Right kidney (tissue), 1 donor: ENCODE results near the gene CATSPER3.

ENCODE experiments used
- DNase-seq: peaks from one replicate; pipeline ENCODE4 v3.0.0-alpha.2; 2016

The CATSPER3 gene

DNA sequence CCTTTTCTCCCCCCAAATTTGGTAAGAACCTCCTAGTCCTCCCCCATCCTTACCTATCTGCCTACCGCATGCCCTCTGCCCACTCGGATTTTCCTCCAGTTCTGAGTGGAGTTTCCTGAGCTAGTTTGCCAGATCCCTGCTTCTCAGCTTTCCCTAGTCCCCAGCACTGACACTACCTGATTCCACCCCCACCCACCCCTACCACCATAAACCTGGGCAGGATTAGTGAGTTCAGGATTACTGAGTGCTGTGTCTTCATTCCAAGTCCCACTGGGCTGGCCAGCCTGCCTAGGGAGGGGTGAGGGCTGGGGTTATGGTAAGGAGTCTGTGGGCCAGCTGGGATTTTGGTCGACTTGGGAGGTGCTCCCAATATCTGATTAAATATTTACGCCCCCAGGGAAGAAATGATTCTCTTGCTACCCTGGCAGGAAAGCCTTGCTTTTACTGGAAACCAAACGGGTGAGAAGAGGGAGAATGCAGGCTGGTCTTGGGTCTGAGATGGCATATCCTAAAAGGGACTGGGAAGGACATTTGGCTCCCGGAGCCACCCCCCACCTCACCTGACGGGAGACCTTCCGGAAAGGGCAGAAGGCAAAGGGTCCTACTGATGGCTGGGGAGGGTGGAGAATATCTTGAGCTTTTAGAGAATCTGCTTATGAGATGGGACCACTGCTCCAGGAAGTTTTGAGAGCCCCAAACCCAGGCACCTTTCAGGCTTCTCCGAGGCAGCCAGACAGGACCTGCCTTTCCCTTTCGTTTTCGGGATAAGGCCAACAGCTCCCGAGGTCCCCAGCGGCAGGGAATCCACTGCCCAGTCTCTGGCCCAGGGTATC lies 62.6 kb downstream of the CATSPER3 start:
- DNase-seq, result no peak

DNA sequence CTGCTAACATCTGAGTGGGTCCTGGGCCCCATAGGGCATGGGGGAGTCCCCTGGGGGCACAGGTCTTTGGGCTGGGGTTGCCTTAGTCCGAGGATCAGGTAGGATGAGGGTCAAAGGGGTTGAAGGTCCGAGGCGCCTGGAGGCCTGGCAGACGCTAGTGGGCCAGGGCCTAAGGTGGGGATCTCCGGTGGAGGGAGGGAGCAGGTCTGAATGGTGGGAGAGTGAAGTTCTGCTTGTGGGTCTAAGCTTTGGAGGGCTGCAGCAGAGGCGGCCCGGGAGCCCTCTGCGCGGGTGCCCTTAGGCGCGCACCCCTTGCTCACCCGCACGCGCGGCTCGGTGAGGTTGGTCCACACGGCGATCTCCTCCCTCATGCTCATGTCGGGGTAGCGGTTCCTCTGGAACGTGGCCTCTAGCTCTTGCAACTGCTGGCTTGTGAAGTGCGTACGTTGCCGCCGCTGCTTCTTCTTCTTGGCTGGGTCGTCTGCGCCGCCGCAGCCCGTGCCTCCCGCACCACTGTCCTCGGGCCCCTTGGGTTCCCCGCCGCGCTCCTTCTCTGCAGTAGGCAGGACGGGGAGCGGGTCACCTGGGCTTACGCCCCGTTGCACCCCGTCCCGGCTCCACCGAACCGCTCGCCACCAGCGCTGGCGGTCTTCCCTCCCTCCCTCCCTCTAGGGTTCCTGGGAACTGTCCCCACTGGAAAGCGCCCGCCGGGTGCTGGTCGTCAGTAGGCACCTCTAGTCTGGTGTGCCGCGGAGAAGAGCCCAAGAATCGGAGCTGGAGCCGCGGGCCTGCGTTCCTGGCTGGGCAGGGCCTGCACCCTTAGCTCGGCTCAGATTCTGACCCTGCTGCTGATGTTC lies 63.5 kb downstream of the CATSPER3 start:
- peak; percentile 73 for DNase-seq

DNA sequence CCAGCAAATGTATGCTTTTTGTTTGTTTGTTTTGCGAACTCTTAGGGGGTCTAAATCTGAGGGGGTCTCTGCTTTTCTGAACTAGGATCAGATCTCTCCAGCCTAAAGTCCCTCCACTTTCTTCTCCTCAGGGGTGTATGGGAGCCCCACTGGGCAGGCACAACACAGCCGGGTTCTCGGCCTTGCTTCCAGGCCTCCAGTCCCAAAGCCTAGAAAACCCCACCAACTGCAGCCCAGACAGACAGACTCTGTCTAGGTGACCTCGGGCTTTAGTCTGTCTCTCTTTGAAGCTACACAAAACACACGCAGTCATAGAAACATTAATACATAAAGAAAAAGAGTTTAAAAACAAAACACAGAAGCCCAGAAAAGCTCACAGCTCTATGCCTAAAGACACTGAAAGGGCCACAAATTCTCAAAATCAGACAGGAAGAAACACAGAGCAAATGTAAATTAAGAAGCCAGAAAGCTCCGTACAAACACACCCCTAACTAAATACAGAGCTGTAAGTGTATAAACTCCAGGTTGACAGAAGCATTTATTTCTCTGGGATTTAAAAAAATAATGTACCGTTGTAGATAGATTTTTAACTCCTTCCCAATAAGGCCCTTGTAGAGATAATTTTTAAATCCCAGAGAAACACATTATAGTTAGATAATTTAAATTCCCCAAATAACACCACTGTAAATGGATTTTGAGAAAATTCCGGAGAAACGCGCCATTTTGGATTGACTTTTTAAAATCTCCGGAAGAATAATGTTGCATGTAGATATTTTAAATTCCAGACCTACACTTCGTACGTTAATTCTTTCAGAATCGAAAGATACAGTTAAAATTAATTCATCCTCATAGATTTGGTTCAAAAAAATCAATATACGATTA lies 64.3 kb downstream of the CATSPER3 start:
- peak; percentile 60 for DNase-seq

DNA sequence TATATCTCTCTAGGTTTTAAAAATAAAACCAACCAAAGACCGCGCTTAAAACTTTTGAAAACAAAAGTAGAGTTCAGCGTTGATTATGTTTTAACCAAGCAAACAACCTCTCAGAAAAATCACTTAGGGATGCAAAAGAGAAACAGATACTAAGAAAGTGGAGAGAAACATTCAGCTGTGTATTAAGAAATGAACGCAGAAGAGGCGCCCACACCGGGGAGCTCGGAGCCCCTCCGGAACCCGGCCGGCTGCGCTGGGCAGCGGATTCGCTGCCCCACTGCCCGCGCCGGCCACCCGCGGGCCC lies 64.9 kb downstream of the CATSPER3 start:
- no peak for DNase-seq

DNA sequence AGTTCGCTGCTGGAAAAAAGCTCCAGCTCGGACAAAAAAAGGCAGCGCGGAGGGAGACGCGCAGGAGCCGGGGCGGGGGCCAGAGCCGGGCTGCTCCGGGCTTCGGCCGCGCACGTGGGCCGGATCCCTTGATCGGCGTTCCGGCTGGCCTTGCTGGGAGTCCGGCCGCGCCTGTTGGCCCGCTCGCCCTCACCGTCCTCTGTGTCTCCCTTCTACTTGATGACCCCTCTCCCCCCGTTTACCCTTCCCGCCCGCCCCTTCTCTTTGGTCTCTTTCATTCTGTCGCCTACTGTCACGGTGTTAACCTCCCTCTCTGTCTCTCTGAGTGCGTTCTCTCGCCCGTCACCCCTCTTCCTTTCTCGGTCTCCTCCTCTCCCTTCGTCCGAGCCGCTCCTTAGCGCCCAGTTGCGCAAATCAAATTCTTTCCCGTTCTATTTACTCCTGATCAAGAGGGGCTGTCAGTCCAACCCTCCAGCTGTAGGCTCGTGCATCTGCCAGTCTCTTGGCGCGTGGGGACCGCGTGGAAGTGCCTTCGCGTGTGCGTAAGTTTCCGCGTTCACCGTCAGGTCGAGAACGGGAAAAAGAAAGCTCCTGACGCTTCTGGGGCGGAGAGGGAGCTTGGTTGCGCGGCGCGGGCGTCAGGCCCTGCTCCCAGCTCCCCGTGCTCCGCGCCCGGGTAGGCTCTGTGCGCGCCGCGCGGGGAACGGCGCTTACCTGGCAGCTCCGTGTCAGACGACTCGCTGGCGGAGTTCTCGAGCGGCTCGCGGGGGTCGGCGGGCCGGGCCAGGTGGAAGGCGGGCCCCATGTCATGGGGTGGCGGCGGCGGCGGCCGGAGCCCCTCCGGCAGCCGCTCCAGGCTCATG lies 65.5 kb downstream of the CATSPER3 start:
- DNase-seq, result peak; percentile 81

DNA sequence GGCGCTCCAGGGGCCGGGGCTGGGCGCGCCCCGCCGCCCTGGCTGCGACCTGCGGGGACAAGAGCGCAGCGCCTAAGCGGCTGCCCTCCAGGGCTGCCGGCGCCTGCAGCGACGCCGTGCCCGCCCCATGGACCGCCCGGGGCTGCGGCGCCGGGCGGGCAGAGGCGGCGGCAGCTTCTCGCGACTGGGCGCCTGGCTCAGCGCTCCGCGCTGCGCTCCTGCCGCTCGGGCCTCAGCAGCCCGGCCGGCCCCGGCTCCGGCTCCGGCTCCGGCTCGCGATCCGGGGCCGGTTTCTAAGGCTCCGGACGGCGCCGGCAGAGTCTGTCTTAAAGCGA lies 66.2 kb downstream of the CATSPER3 start, which contains the start of gene PITX1:
PITX1 (minus strand) TSS at position 328 of the 335 bp plus-strand sequence. CDS start 347 bp downstream, outside the sequence.
- DNase-seq, result no peak

DNA sequence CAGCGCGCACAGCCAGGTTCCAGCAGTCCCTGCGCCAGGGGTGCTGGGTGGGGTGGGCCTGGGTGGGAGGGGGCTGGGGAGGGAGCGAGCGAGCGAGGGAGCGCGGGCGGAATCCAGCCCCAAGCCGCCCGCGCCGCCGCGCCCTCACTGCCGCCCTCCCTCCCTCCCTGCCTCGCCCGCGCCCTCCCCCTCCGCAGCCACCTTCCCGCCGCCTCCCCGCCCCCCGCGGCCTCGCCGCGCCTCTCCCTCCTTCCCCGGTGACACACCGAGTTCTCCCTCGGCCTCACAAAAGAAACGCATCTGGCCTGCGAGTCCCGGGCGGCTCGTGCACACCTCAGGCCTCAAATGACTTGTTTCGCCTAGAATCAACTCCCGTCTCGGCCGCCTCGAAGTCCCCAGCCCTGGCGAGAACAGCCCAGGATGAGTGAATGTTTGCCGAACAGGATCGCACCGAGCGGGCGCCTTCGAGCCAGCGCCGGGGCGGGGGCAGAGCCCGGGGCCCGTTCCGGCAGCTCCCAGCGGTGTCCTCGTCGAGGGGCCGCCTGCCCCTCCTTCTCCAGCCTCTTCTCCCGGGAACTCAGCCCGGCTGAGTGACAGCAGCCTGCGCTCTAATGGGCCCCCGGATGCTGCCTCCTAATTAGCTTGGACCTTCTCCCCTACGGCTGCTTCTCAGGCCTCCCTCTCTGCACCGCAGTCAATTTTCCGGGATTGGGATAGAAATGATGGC lies 66.7 kb downstream of the CATSPER3 start:
- DNase-seq, result peak; percentile 73

DNA sequence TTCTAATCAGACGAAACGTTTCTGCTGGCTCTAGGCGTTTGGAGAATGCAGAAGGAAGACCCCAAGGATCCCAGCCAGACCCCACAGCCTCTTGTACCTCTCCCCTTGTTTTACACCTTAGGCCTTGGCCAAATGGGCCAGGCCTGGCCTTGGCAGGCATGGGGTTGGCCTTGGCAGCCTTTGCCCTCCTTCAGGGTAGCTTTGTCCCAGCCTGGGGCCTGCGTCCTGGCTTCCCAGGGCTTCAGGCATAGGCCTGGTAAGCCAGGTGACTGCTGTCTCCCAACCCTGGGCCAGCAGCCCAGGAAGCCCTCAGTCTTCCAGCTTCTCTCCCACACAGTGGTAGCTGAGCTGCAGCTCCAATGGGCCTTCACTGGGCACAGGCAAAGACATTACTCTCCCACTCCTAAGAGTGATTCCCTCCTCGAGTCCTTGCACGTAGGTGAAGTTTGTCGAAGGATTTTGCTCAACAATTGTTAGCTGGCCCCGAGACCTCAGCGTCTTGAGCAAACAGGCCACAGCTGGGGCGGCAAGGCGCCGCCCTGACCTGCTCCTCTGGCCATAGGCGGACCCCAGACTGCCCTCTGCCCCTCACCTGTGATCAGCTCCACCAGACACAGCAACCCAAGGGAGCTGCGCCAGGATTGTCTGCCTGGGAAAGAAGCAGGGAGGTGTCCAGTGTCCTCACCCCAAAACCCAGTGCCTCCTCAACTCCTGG lies 67.4 kb downstream of the CATSPER3 start:
- no peak for DNase-seq

DNA sequence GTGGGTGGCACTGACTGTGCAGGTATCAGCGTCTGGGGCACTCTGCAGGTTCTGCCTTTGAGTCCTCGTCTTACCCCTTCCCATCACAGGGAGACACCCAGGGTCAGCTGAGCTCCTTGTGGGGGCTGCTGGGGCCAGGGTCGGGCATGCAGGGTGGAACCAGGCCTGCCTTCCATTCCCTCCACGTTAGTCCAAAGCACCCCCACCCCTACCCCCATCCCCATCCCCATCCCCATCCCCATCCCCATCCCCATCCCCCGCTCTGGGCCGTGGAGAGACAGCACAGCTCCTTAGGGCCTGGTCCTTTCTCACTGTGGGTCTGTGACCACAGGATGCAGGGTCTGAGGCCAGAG lies 67.9 kb downstream of the CATSPER3 start:
- no peak for DNase-seq

DNA sequence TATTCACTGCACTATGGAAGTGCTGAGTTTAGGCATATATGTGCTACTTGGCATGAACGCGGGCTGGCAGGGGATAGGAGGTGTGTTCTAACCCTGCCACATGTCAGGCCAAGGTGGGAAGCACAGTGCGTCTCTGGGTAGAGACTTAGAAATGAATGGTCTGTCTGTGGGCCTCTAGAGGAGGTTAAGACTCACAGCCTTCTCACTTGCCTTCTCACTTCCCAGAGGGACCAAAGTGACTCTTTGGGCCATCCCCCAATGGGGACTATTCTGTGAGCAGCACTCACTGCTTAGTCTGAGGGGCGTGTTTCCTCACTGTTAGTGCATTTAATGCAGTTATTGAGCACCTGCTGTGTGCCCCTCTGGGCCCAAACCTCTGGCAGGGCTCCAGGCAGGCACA lies 68.7 kb downstream of the CATSPER3 start:
- no peak for DNase-seq

DNA sequence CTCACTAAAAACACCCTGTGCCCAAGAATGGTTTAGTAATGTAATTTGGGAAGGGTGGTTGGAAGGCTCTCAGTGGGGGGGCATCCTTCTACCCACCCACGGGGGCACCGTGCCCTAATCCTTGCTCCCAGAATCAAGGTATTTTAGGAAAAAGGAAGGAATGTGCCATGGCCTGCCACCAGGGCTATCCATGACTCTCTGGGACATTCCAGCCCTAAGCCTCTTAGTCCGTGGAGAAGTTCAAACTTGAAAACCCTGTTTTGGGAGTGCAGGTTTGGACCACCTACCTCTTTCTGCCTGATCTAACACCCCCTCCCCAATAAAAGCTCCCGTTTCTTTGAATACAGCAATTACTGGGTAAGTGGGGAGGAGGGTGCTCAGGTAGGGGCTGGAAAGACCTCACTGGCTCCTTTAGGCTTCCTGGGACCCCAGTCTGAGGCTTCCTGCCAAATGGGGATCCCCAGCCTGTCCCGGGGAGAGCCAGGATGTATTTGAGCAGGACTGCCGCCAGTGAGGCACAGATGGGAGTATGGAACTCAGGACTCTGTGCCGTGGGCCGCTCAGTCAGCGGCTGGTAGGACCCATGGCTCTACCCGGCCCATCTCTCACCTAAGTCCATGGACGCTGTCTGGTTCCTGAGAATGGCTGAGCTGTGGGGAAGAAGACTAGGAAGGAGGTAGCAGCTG lies 70.0 kb downstream of the CATSPER3 start:
- no peak for DNase-seq

DNA sequence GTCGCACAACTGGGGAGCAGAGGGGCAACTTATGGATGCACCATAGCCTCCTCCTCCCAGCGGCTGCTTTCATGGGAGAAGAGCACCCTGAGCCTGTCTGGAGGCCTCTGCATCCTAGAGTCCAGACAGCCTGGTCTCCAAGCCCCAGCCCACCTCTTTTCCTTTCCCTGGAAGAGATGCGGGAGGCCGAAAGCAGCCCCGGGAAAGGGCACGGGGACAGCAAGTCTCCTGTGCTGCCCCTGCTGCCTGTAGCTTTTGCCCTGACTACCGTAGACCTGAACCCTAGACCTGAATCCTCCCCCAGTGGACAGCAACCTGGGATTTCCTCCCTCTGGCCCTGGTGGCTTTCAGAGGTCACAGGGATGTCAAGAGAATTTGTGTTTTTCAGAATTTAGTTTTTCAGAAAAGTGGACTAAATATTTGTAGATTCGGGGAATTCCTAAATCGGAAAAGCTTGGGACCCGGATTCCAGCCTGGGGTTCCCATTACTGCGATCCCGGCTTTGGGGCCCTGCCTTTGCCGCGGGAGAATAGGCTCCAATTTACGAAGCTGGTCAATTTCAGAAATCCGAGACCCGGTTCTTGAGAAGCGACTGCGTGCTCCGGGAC lies 70.6 kb downstream of the CATSPER3 start:
- DNase-seq, result peak; percentile 52

DNA sequence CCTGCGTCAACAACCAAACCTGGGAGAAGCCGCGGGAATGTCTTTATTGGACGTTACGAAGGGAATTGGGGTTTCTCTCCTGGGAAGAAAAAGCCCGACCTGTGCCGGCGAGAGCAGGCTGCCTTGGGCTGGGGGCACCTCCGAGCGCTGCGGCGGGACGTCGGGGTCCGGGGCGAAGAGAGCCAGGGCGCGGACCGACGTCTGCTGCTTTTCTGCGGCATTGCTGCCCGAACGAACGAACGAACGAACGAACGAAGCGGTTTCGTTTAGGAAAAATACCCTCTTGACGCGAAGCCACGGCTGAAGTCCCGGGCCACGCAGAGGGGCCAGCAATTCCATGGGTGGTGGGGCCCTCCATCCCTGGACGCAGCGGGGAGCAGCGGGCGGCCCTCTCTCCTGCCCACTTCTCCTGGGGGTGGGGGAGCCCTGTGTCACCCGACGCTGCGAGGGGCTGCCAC lies 71.1 kb downstream of the CATSPER3 start:
- DNase-seq, result peak; percentile 62

DNA sequence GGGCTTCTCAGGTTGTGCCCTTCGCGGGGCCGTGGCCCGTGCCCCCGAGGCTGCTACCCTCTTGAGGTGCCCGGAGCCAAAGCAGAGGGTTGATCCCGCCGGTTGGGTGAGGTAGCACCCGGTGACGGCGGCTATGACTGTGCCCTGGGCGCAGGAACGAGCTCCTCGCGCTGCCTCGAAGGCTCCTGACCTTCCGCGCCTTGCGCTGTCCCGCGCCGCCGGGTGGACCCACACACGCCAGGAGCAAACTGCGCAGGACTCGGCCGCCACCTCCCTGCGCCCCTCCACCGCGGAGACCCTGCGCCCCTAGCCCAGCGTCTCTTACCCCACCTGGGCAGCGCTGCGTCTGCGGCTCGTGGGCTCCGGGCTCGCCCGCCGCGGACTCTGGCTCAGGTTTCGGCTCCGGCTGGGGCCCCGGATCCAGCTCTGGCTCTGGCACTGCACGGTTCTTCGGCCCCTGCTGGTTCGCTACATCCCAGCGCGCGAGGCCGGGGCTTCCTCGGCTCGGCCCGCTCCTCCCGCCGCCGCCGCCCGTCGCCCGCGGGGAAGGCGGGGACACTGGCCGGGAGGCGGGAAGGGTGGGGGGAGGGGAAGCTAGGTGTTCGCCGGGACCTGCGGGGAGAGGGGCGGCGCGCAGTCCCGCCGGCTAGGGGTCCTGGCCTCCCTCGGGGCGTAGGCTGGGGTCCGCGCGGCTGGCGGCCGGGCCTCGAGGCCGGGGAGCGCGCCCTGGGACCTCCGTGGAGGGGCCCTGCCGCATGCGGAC lies 71.7 kb downstream of the CATSPER3 start:
- peak; percentile 68 for DNase-seq

DNA sequence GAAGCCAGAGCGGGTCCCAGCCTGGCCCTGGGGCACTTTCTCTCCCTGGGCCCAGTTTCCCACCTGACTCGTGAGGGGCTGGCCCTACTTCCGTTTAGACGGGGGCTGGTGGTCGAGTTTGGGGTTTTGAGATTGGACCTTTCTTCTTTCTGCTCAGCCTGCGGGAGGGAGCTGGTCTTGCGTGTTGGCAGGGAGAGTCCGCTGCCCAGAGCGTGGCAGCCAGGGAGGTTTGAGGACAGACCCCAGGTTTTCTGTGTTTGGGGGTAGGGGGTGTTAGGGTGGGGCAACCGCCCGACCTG lies 72.3 kb downstream of the CATSPER3 start:
- no peak for DNase-seq

DNA sequence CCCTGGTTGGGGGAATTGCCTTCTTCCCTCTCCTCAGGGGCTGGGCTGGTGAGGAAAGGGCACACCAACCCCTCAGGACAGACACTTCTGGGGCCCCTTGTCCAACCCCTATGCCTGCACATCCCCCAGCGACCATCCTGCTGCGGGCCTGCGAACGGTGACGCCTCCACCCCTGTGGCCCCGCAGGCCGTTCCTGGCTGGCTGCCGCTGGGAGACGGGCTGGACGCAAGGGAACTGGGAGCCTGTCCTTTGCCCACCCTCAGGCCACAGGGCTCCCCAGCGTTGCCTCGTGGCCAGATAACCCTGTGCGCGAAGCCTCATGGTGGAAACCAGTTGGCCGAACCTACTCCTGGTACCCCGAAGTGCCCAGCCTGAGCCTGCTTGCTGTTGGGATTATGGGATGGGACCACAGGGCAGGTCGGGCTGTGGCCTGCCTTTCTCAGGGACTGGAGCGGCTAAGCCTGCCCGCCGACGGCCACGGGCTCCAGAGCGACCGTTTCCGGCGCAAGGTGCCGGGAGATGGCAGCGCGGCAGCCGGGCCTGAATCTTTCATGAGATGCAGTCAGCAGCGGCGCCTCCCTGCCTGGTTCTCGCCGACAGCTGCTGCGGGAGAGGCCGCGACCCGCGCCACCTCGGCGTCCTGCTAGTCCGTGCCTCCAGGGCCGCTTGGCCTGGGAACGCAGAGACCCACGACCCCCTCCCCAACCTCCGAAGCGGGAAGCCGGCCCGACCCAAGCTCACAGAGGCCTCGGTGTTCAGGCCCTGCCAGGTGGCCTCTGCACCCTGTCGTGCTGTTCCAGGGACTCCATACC lies 72.8 kb downstream of the CATSPER3 start:
- DNase-seq, result peak; percentile 67

DNA sequence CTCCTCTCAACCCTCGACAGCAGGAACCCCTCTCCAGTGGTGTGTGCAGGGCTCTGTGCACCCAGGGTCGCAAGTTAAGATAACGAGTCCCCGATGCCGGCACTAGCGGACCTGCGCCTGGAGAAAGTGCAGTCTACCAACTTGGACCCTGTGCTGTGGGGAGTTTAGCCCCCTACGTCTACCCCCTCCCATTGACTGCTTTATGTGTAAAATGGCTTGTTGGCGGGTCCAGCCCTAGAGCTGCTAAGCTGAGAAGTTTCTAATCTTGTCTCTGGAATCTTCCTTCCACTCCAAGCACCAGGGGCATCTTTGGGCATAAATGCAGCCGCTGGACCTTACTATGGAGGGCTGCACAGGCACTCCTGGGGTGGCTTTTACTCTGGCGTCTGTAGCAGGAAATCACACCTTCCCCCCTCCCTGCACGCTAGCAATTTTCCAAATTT lies 73.5 kb downstream of the CATSPER3 start:
- DNase-seq, result no peak

DNA sequence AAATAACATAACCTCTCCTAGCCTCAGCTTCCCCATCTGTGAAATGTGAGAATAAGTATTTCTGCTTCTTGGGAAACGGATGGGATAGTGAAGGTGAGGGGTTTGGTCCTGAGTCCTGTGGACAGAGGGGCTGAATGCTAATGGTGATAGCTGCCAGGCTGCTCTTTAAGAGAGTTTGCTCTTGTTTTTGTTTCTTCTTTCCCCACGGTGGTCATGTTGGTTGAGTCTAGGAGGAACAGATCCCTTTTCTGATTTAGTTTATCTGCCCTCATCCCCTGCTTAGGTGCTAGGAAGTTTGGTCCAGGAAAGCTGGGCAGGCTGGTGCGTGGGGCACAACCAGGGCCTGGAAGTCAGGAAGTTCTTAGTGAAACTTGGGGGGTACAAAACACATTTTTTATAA lies 74.0 kb downstream of the CATSPER3 start:
- DNase-seq, result no peak
